IMR-90 (cell line): ENCODE data around the gene PRAMEF8. TPM values are rescaled to one million over a fixed set of nuclear protein-coding genes. Genes with fewer than 3 reads are reported as not detected.
"Not testable (repeated sequence)": the region's sequence is repeated elsewhere in the genome, so short reads cannot be mapped to it uniquely, and the experiment has no call there.

Experiments
- ATAC-seq: fragments of 200-7000 bp; cut with Tn5 transposase; 2 replicates; pipeline ENCODE4 v1.9.1; 2020; ENCODE audit warnings: low read depth, mild to moderate bottlenecking, moderate library complexity
- BruUV-seq: library from RNA; stranded (reverse); fragments of 400-500 nt; replicated peaks from 2 replicates; lab custom pipeline; 2021; lab: Mats Ljungman, UMichigan
- CTCF ChIA-PET: fragments of 300-600 bp; formaldehyde crosslinking; extraction: SDS; loops from one replicate; lab custom pipeline; 2021; ENCODE audit warnings: antibody characterized with exemption; lab: Yijun Ruan, JAX
- POLR2A ChIA-PET: fragments of 300-600 bp; sonication (Branson Sonifier 250); formaldehyde crosslinking; loops from one replicate; lab custom pipeline; 2022; ENCODE audit warnings: antibody characterized with exemption; ENCODE audit not compliant: unreplicated experiment; lab: Charles Lee
- DNase-seq: peaks from one replicate; pipeline ENCODE4 v3.0.0; 2013
- H2AFZ ChIP-seq: replicated peaks from 2 replicates; pipeline ENCODE3; 2013; ENCODE audit warnings: low read length, mild to moderate bottlenecking; ENCODE audit not compliant: poor library complexity
- H2AK5ac ChIP-seq: 2 replicates; pipeline ENCODE4 v1.6.1; 2013; ENCODE audit warnings: low read depth, low read length, inconsistent platforms
- H2AK9ac ChIP-seq: replicated peaks from 2 replicates; pipeline ENCODE3; 2013; ENCODE audit warnings: mild to moderate bottlenecking, low read depth, low read length, moderate library complexity; ENCODE audit not compliant: poor library complexity
- H2BK120ac ChIP-seq: 2 replicates; pipeline ENCODE4 v1.6.1; 2013; ENCODE audit warnings: low read depth, low read length, inconsistent platforms
- H2BK15ac ChIP-seq: 3 replicates; pipeline ENCODE4 v1.6.1; 2013; ENCODE audit warnings: low read depth, low read length, inconsistent platforms
- H2BK20ac ChIP-seq: 2 replicates; pipeline ENCODE4 v1.6.1; 2013; ENCODE audit warnings: low read depth, mild to moderate bottlenecking, inconsistent platforms, low read length, moderate library complexity
- H2BK5ac ChIP-seq: 2 replicates; pipeline ENCODE4 v1.6.1; 2013; ENCODE audit warnings: mild to moderate bottlenecking, low read depth, low read length, inconsistent platforms; ENCODE audit not compliant: poor library complexity, severe bottlenecking
- H3K14ac ChIP-seq: replicated peaks from 2 replicates; pipeline ENCODE4 v1.6.1; 2013; ENCODE audit warnings: low read depth, low read length, inconsistent platforms
- H3K18ac ChIP-seq: 2 replicates; pipeline ENCODE4 v1.6.1; 2013; ENCODE audit warnings: low read depth, low read length, control low read depth
- H3K23ac ChIP-seq: 2 replicates; pipeline ENCODE4 v1.6.1; 2013; ENCODE audit warnings: low read depth, low read length, inconsistent platforms
- H3K27ac ChIP-seq: 2 replicates; pipeline ENCODE4 v1.5.1; 2013; ENCODE audit warnings: mild to moderate bottlenecking, control low read depth, low read length; ENCODE audit not compliant: insufficient read depth
- H3K27me3 ChIP-seq: 2 replicates; pipeline ENCODE4 v1.6.1; 2013; ENCODE audit warnings: low read length; ENCODE audit not compliant: control insufficient read depth, insufficient read depth
- H3K36me3 ChIP-seq: 2 replicates; pipeline ENCODE4 v1.6.1; 2013; ENCODE audit warnings: low read length, mixed read lengths; ENCODE audit not compliant: control insufficient read depth, insufficient read depth
- H3K4ac ChIP-seq: 2 replicates; pipeline ENCODE4 v1.6.1; 2013; ENCODE audit warnings: low read depth, low read length, inconsistent platforms
- H3K4me1 ChIP-seq: 2 replicates; pipeline ENCODE4 v1.6.1; 2013; ENCODE audit warnings: low read length, mixed read lengths; ENCODE audit not compliant: control insufficient read depth, insufficient read depth
- H3K4me2 ChIP-seq: 2 replicates; pipeline ENCODE4 v1.6.1; 2013; ENCODE audit warnings: low read depth, mild to moderate bottlenecking, control low read depth, low read length, moderate library complexity
- H3K4me3 ChIP-seq: 2 replicates; pipeline ENCODE4 v1.5.1; 2013; ENCODE audit warnings: low read depth, mild to moderate bottlenecking, control low read depth, low read length, moderate library complexity; ENCODE audit not compliant: insufficient read depth
- H3K56ac ChIP-seq: 2 replicates; pipeline ENCODE4 v1.6.1; 2013; ENCODE audit warnings: low read length, inconsistent platforms; ENCODE audit not compliant: insufficient read depth; ENCODE audit errors: extremely low read depth
- H3K79me1 ChIP-seq, 2 experiments: 2 replicates each; pipeline ENCODE4 v1.6.1; 2013; ENCODE audit warnings: low read length in 2 of 2, inconsistent platforms in 1 of 2, low read depth in 1 of 2
- H3K9ac ChIP-seq: 2 replicates; pipeline ENCODE4 v1.6.1; 2013; ENCODE audit warnings: low read depth, low read length, control low read depth
- H3K9me1 ChIP-seq: 2 replicates; pipeline ENCODE4 v1.6.1; 2013; ENCODE audit warnings: low read length, inconsistent platforms; ENCODE audit not compliant: insufficient read depth
- H3K9me3 ChIP-seq: 2 replicates; pipeline ENCODE4 v1.6.1; 2013; ENCODE audit warnings: low read length; ENCODE audit not compliant: control insufficient read depth, insufficient read depth
- H4K20me1 ChIP-seq: 2 replicates; pipeline ENCODE4 v1.6.1; 2013; ENCODE audit warnings: low read length, inconsistent platforms; ENCODE audit not compliant: insufficient read depth
- H4K5ac ChIP-seq: 2 replicates; pipeline ENCODE4 v1.6.1; 2013; ENCODE audit warnings: mild to moderate bottlenecking, low read depth, low read length, control low read depth
- H4K8ac ChIP-seq, 2 experiments: 2 replicates each; pipeline ENCODE4 v1.6.1; 2013; ENCODE audit warnings: low read depth in 2 of 2, low read length in 2 of 2, control low read depth in 1 of 2, inconsistent platforms in 1 of 2
- H4K91ac ChIP-seq: 2 replicates; pipeline ENCODE4 v1.6.1; 2013; ENCODE audit warnings: low read depth, low read length, inconsistent platforms; ENCODE audit not compliant: insufficient read depth
- WGBS, 2 experiments: methylation state at CpG; one replicate each; pipeline versions ENCODE4 v1.1.5 to v1.1.7; 2013; ENCODE audit warnings: missing lambda C conversion rate in 2 of 2; ENCODE audit not compliant: insufficient read length in 1 of 2; ENCODE audit errors: extremely low coverage in 2 of 2; 5-methylcytosine and 5-hydroxymethylcytosine counted together
- dilution Hi-C: fragments of 300-500 bp; cut with HindIII; formaldehyde crosslinking; loops from one replicate; pipeline ENCODE4 v1.14.3; 2018; ENCODE audit warnings: low sequenced_read_pairs; ENCODE audit not compliant: unreplicated experiment
- in situ Hi-C: fragments of 300-500 bp; cut with MboI; formaldehyde crosslinking; loops from 3 replicates; pipeline ENCODE4 v1.14.3; 2019; ENCODE audit warnings: low sequenced_read_pairs, inconsistent platforms, mixed read lengths
- intact Hi-C: fragments of 100-400 bp; cut with micrococcal nuclease; formaldehyde crosslinking; loops from 2 replicates; pipeline ENCODE4 v1.10.0; 2022
- polyA plus RNA-seq, 3 experiments: library from polyadenylated mRNA; depleted of rRNA; stranded (reverse); fragments of >200 nt; gene quantifications; 2 replicates each; pipeline ENCODE4 v1.2.3, GENCODE V29; 2012; ENCODE audit warnings: low replicate concordance in 1 of 3
- total RNA-seq: library from RNA; depleted of rRNA; stranded (reverse); fragments of >200 nt; gene quantifications from 2 replicates; pipeline ENCODE4 v1.2.3, GENCODE V29; 2012

The PRAMEF8 gene
- total and polyA plus RNA-seq, 2 of the 4 experiments (the other 2 are of a cell fraction), result not detected

DNA sequence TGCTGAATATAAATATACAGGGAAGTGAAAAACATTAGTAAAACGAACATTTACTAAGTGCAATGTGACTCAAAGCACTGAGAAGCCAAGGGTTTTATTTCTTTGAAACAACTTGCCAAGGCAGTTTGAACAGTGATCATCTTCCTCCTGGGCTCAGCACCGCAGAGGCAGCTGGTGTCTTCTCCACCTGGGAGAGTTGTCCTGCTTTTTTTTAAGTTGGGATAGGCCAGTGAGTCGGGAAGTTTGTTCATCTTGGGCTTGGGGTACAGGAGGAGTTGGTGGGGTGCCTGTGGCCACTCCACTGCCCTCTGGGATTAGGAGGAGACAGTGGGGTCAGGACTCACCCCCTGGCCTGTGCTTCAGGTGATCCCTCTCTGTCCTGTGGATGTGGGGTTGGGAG, 4.1 kb upstream of the PRAMEF8 start:
- no CpG with 5 or more reads among the region's 3 CpGs for WGBS, 2 experiments
- H3K27me3 ChIP-seq, result not testable (repeated sequence)

DNA sequence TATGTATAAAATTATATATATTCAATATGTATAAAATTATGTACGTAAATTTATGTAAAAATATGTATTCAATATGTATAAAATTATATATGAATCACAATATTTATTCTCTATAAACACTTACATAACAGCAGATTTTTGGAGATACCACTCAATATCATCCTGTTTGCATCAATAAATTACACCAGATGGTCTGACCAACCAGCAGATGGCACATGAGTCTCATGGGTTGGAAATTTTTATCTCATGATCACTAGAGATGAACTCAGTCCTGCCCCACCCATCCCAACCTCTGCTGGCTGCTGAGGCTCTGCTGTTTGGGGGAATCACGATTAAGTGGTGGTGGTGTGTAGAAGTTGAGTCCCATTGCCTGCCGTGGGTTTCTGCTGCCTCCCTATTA, 5.3 kb downstream of the PRAMEF8 start:
- dilution Hi-C loops, ATAC-seq: not testable (repeated sequence)

More for the DNA sequence above, 4.1 kb upstream of the PRAMEF8 start:
- H3K23ac ChIP-seq, H2BK5ac ChIP-seq, H3K4ac ChIP-seq, intact Hi-C loops, POLR2A ChIA-PET, H3K9ac ChIP-seq, H3K36me3 ChIP-seq, H2BK20ac ChIP-seq, H2BK15ac ChIP-seq, H3K9me1 ChIP-seq, BruUV-seq, DNase-seq, H4K91ac ChIP-seq, H3K56ac ChIP-seq, H3K14ac ChIP-seq, H3K27ac ChIP-seq, H3K4me3 ChIP-seq, H2BK120ac ChIP-seq, H3K79me1 ChIP-seq, H2AK9ac ChIP-seq, H3K18ac ChIP-seq, H4K5ac ChIP-seq, ATAC-seq, in situ Hi-C loops, H2AK5ac ChIP-seq, H4K8ac ChIP-seq, H3K4me2 ChIP-seq, H3K4me1 ChIP-seq, H2AFZ ChIP-seq, CTCF ChIA-PET, H3K9me3 ChIP-seq, H4K20me1 ChIP-seq, dilution Hi-C loops: not testable (repeated sequence)

More for the DNA sequence above, 5.3 kb downstream of the PRAMEF8 start:
- H3K4me2 ChIP-seq, H3K23ac ChIP-seq, H2BK15ac ChIP-seq, H2BK120ac ChIP-seq, H2BK5ac ChIP-seq, H3K27ac ChIP-seq, H3K9me1 ChIP-seq, BruUV-seq, H3K14ac ChIP-seq, H3K18ac ChIP-seq, H2AK9ac ChIP-seq, H3K4me3 ChIP-seq, H3K56ac ChIP-seq, H3K9ac ChIP-seq, H3K4ac ChIP-seq, H2AFZ ChIP-seq, H4K20me1 ChIP-seq, POLR2A ChIA-PET, DNase-seq, in situ Hi-C loops, H3K36me3 ChIP-seq, H3K9me3 ChIP-seq, H4K91ac ChIP-seq, H4K5ac ChIP-seq, intact Hi-C loops, H2AK5ac ChIP-seq, H3K79me1 ChIP-seq, H3K4me1 ChIP-seq, H4K8ac ChIP-seq, CTCF ChIA-PET, H3K27me3 ChIP-seq, H2BK20ac ChIP-seq: not testable (repeated sequence)
- no CpG with 5 or more reads among the region's 3 CpGs for whole genome bisulfite sequencing, 2 experiments
